Measurements from ENCODE around the gene MYO16.

DNA sequence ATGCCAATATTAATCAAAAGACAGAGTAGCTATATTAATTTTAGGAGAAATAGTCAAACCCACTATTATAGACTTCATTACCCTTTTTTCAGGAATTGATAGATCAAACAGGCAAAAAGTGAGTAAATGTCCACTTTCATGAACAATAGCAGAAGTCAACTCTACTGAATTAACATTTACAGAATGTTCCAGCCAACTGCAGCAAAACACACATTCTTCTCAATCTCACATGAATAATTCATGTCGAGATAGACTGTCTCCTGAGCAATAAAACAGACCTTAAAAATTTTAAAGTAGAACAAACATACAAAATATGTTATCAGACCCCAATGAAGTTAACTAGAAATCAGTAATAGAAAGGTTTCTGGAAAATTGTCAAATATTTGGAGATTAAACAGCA, 118.4 kb downstream of the MYO16 start:
- TF ChIP-seq, protein P1, sequence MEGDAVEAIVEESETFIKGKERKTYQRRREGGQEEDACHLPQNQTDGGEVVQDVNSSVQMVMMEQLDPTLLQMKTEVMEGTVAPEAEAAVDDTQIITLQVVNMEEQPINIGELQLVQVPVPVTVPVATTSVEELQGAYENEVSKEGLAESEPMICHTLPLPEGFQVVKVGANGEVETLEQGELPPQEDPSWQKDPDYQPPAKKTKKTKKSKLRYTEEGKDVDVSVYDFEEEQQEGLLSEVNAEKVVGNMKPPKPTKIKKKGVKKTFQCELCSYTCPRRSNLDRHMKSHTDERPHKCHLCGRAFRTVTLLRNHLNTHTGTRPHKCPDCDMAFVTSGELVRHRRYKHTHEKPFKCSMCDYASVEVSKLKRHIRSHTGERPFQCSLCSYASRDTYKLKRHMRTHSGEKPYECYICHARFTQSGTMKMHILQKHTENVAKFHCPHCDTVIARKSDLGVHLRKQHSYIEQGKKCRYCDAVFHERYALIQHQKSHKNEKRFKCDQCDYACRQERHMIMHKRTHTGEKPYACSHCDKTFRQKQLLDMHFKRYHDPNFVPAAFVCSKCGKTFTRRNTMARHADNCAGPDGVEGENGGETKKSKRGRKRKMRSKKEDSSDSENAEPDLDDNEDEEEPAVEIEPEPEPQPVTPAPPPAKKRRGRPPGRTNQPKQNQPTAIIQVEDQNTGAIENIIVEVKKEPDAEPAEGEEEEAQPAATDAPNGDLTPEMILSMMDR (conservative IDR thresholded peaks at IDR 0.05; ENCODE audit: low read depth, low read length) = no peak
- TF ChIP-seq EZH2 (IDR thresholded peaks at IDR 0.05; ENCODE audit: borderline replicate concordance, low read depth, low read length, poor library complexity, severe bottlenecking) = no peak
